Progenitor cell of endocrine pancreas (in vitro differentiated cells): ENCODE measurements around the gene CRYGA. TPM values are rescaled to one million over a fixed set of nuclear protein-coding genes. Genes with fewer than 3 reads are reported as not detected.

Experiments
- DNase-seq: peaks from one replicate; pipeline ENCODE4 v3.0.0; 2021; ENCODE audit warnings: low spot score; ENCODE audit not compliant: unreplicated experiment
- H3K27ac Mint-ChIP-seq: 2 replicates; pipeline ENCODE4 v1.8.0; 2021; ENCODE audit warnings: mild to moderate bottlenecking, moderate library complexity, mixed read lengths
- H3K27me3 Mint-ChIP-seq: 2 replicates; pipeline ENCODE4 v1.8.0; 2021; ENCODE audit warnings: mixed read lengths
- H3K36me3 Mint-ChIP-seq: 2 replicates; pipeline ENCODE4 v1.8.0; 2022; ENCODE audit warnings: mixed read lengths; ENCODE audit not compliant: insufficient read depth
- H3K4me1 Mint-ChIP-seq: 2 replicates; pipeline ENCODE4 v1.8.0; 2021; ENCODE audit warnings: low read depth, mixed read lengths
- H3K4me3 Mint-ChIP-seq: 2 replicates; pipeline ENCODE4 v1.8.0; 2021; ENCODE audit warnings: low read depth, mild to moderate bottlenecking, moderate library complexity, mixed read lengths
- H3K9me3 Mint-ChIP-seq: 2 replicates; pipeline ENCODE4 v1.8.0; 2021; ENCODE audit warnings: low read depth, mixed read lengths
- total RNA-seq: library from RNA; stranded (reverse); gene quantifications from 2 replicates; pipeline ENCODE4 v1.2.1, GENCODE V29; 2021
- TF ChIP-seq, protein P1 (sequence below): fragments of 200-600 bp; sonication (generic); IDR thresholded peaks from one replicate; pipeline ENCODE4 v1.5.0; 2021; ENCODE audit warnings: antibody characterized with exemption, mild to moderate bottlenecking; ENCODE audit not compliant: unreplicated experiment

CRYGA gene
- total RNA-seq, 1 donor from 2014 or later, result not detected

DNA sequence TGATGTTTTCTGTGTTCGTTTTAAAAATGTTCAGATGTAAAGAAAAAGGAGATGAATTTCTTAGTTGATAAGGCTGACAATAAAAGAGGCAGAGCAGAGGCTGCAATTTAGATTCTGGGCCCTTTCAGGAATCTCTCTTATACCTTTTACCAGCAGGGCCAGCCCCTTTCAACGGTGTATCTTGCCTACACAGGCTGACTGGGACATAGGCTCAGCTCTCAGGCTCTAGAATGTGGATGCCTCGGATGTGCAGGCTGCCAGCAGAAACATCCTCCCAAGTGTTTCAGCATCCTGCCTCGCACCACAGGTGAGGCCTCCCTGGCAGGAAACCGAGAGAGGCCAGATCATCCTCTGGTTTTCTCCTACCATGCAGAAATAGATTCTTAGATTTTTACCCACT, 23.1 kb upstream of the CRYGA start:
- peaks cover 20% of the 10 kb centered on the region for H3K4me1 Mint-ChIP-seq
- no peaks in the 10 kb centered on the region for H3K9me3 Mint-ChIP-seq
- no peak overlapping the region for H3K27ac Mint-ChIP-seq
- H3K36me3 Mint-ChIP-seq, result no peaks in the 10 kb centered on the region
- H3K4me3 Mint-ChIP-seq, result no peak overlapping the region
- DNase-seq, result no peak
- H3K27me3 Mint-ChIP-seq, result no peaks in the 10 kb centered on the region
- TF ChIP-seq, protein P1, sequence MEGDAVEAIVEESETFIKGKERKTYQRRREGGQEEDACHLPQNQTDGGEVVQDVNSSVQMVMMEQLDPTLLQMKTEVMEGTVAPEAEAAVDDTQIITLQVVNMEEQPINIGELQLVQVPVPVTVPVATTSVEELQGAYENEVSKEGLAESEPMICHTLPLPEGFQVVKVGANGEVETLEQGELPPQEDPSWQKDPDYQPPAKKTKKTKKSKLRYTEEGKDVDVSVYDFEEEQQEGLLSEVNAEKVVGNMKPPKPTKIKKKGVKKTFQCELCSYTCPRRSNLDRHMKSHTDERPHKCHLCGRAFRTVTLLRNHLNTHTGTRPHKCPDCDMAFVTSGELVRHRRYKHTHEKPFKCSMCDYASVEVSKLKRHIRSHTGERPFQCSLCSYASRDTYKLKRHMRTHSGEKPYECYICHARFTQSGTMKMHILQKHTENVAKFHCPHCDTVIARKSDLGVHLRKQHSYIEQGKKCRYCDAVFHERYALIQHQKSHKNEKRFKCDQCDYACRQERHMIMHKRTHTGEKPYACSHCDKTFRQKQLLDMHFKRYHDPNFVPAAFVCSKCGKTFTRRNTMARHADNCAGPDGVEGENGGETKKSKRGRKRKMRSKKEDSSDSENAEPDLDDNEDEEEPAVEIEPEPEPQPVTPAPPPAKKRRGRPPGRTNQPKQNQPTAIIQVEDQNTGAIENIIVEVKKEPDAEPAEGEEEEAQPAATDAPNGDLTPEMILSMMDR, result no peak

DNA sequence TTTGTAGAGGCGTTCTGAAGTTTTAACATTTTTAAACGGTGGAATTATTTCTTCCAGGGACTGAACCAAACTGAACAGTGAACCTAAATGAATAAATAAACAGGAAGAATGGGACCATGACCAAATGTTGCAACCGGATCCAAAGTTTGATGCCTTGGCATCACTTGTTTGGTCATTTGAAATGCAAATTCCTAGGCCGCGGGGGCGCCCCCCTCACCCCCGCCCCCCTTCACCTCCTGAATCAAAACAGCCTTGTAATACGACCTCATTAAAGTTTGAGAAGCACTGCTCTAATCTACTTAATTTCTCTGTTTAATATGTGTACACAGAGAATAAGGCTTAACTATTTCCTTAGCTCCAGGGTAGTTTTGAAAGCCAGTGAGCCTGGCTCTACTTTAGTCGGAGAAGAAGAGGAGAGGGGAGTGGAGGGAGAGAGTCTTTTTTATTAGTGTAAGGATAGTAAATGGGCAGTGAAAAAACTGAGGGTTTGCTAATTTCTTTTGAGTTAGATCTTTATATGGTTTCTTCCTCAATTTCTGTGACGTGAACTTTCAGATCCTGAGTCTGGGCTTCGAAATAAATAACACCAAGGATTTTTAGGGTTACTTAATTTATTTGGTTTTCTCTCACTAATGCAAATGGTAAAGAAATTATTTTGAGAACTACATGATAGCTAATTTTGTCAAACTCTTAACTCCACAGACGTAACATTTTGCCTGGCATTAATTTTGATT, 20.8 kb upstream of the CRYGA start:
- Mint-ChIP-seq H3K4me1 (peaks cover 20% of the 10 kb centered on the region), H3K36me3 (no peaks in the 10 kb centered on the region), H3K27me3 (no peaks in the 10 kb centered on the region), H3K27ac (peak overlapping the region; percentile 79), H3K4me3 (no peak overlapping the region), H3K9me3 (no peaks in the 10 kb centered on the region)
- TF ChIP-seq, protein P1, result no peak
- no peak for DNase-seq

GRCh38 chr2:208183526-208183925, 20.1 kb upstream of the CRYGA start:
- Mint-ChIP-seq H3K36me3 (no peaks in the 10 kb centered on the region), H3K27me3 (no peaks in the 10 kb centered on the region), H3K4me1 (peaks cover 24% of the 10 kb centered on the region), H3K9me3 (no peaks in the 10 kb centered on the region), H3K4me3 (peak overlapping the region; percentile 18), H3K27ac (no peak overlapping the region)
- DNase-seq, result no peak
- TF ChIP-seq, protein P1, result no peak

DNA sequence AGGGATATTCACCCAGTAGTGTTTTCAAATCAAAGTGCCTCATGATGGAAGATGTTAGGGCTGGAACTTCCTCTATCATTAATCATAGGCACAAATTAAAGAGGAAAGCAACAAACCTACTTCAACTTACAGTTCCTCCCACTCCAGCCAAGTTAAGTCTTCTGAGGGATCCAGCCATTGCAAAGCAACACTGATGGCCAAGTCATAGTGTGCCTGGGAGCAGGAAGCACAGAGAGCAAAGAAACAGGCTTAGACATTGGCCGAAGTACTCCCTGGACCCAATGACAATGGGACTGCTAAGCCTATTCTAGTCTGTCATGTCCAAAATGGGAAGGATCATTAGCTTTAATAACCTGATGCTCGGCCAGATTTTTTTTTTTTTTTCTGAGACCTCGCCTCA, 19.4 kb upstream of the CRYGA start:
- Mint-ChIP-seq H3K4me3 (no peak overlapping the region), H3K27ac (no peak overlapping the region), H3K27me3 (no peaks in the 10 kb centered on the region), H3K36me3 (no peaks in the 10 kb centered on the region), H3K4me1 (peaks cover 30% of the 10 kb centered on the region), H3K9me3 (no peaks in the 10 kb centered on the region)
- TF ChIP-seq, protein P1, result no peak
- DNase-seq, result no peak

DNA sequence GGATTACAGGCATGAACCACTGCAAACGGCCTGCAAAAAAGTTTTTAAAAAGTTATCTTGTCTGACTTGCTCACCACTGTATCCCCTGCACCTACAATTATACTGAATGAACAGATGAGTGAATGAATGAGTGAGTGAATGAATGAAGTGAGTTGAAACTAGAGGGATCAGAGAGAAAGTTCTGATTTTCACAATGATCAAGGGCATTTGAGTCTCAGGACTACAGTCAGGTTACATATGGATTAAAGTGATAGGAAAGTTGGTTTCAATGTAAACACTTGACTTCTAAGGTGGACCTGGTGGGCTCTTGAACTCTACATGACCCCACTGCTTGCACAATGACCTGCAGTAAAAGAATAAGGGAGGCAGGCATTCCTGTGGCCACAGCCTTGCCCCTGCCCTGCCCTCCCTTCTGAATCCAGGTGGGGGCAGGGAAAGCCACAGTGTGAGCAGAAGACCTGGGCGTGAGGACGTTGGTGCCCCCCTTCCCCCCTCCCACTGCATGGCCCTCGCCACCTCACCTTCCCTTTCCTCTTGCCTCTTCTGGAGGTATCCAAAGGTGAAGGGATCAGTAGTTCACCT, 15.7 kb upstream of the CRYGA start:
- Mint-ChIP-seq H3K36me3 (no peaks in the 10 kb centered on the region), H3K4me3 (no peak overlapping the region)

More for the DNA sequence above, 15.7 kb upstream of the CRYGA start:
- no peaks in the 10 kb centered on the region for H3K9me3 Mint-ChIP-seq
- H3K4me1 Mint-ChIP-seq, result peaks cover 26% of the 10 kb centered on the region
- H3K27ac Mint-ChIP-seq, result peak overlapping the region; percentile 97
- peak; percentile 30 for DNase-seq
- TF ChIP-seq, protein P1, result peak; percentile 16
- H3K27me3 Mint-ChIP-seq, result no peaks in the 10 kb centered on the region
